IgD-negative memory B cell (primary cell): Measurements from ENCODE around the gene HEG1. TPM values are rescaled to one million over a fixed set of nuclear protein-coding genes. Genes with fewer than 3 reads are reported as not detected.
A peak's percentile ranks its signal among the peaks of the same experiment; 100 is the strongest.

Source experiments
- H3K27ac Mint-ChIP-seq, 3 donors: one replicate each; pipeline ENCODE4 v1.8.0; 2020 to 2022; ENCODE audit warnings: mild to moderate bottlenecking in 3 of 3, mixed read lengths in 3 of 3, moderate library complexity in 1 of 3
- H3K27me3 Mint-ChIP-seq: one replicate; pipeline ENCODE4 v1.8.0; 2021; ENCODE audit warnings: mixed read lengths
- H3K36me3 Mint-ChIP-seq: one replicate; pipeline ENCODE4 v1.8.0; 2020; ENCODE audit warnings: mild to moderate bottlenecking, mixed read lengths
- H3K4me1 Mint-ChIP-seq, 3 donors: one replicate each; pipeline ENCODE4 v1.8.0; 2020 to 2022; ENCODE audit warnings: mixed read lengths in 3 of 3, mild to moderate bottlenecking in 1 of 3
- H3K4me3 Mint-ChIP-seq, 4 donors: one replicate each; pipeline ENCODE4 v1.8.0; 2020 to 2022; ENCODE audit warnings: mild to moderate bottlenecking in 4 of 4, mixed read lengths in 4 of 4, moderate library complexity in 3 of 4
- H3K9me3 Mint-ChIP-seq, 3 donors: one replicate each; pipeline ENCODE4 v1.8.0; 2020 to 2021; ENCODE audit warnings: mixed read lengths in 3 of 3, mild to moderate bottlenecking in 1 of 3
- polyA plus RNA-seq: library from polyadenylated mRNA; unstranded; fragments of 300-500 nt; fragmentation: Illumina TruSeq; gene quantifications from one replicate; pipeline ENCODE4 v1.2.3, GENCODE V29; 2021

Gene HEG1
- polyA plus RNA-seq, 1 donor from 2014 or later: 1.5 TPM

GRCh38 chr3:125078951-125079674 lies 23.3 kb upstream of the HEG1 start:
- H3K9me3 Mint-ChIP-seq: no peaks in the 10 kb centered on the region

GRCh38 chr3:125077864-125078263 lies 22.1 kb upstream of the HEG1 start:
- H3K4me1 Mint-ChIP-seq: peaks cover 8 to 16% (median 9%) of the 10 kb centered on the region in 3 donors
- H3K27ac Mint-ChIP-seq: no peak overlapping the region
- H3K27me3 Mint-ChIP-seq: no peaks in the 10 kb centered on the region
- H3K36me3 Mint-ChIP-seq: peaks cover 1% of the 10 kb centered on the region
- no peak overlapping the region for H3K4me3 Mint-ChIP-seq
- H3K9me3 Mint-ChIP-seq: no peaks in the 10 kb centered on the region

More at GRCh38 chr3:125078951-125079674, 23.3 kb upstream of the HEG1 start:
- Mint-ChIP-seq H3K27ac (no peak overlapping the region), H3K27me3 (no peaks in the 10 kb centered on the region), H3K4me3 (no peak overlapping the region), H3K4me1 (peaks cover 8 to 16% (median 9%) of the 10 kb centered on the region in 3 donors), H3K36me3 (peaks cover 1% of the 10 kb centered on the region)

GRCh38 chr3:125076464-125076863 lies 20.7 kb upstream of the HEG1 start:
- peaks cover 1% of the 10 kb centered on the region for H3K36me3 Mint-ChIP-seq
- no peak overlapping the region for H3K27ac Mint-ChIP-seq
- H3K4me1 Mint-ChIP-seq: peaks cover 8 to 16% (median 9%) of the 10 kb centered on the region in 3 donors
- no peaks in the 10 kb centered on the region for H3K9me3 Mint-ChIP-seq
- H3K4me3 Mint-ChIP-seq: no peak overlapping the region
- no peaks in the 10 kb centered on the region for H3K27me3 Mint-ChIP-seq

- H3K4me3 Mint-ChIP-seq: no peak overlapping the region
- no peak overlapping the region for H3K27ac Mint-ChIP-seq
Measured at GRCh38 chr3:125075738-125076137, 19.9 kb upstream of the HEG1 start.

GRCh38 chr3:125073390-125073905 lies 17.7 kb upstream of the HEG1 start:
- Mint-ChIP-seq H3K4me3 (no peak overlapping the region), H3K27me3 (peaks cover 2% of the 10 kb centered on the region), H3K9me3 (no peaks in the 10 kb centered on the region), H3K36me3 (peaks cover 1% of the 10 kb centered on the region), H3K4me1 (peaks cover 21 to 25% (median 24%) of the 10 kb centered on the region in 3 donors), H3K27ac (peak overlapping the region in 1 of 3 donors; percentile 74)

More at GRCh38 chr3:125075738-125076137, 19.9 kb upstream of the HEG1 start:
- H3K36me3 Mint-ChIP-seq: peaks cover 1% of the 10 kb centered on the region
- no peaks in the 10 kb centered on the region for H3K9me3 Mint-ChIP-seq
- peaks cover 8 to 16% (median 9%) of the 10 kb centered on the region in 3 donors for H3K4me1 Mint-ChIP-seq
- H3K27me3 Mint-ChIP-seq: no peaks in the 10 kb centered on the region

GRCh38 chr3:125072749-125073389 lies 17.1 kb upstream of the HEG1 start:
- H3K27ac Mint-ChIP-seq: no peak overlapping the region
- H3K36me3 Mint-ChIP-seq: peaks cover 1% of the 10 kb centered on the region
- H3K4me1 Mint-ChIP-seq: peaks cover 16 to 20% (median 18%) of the 10 kb centered on the region in 3 donors
- no peak overlapping the region for H3K4me3 Mint-ChIP-seq
- H3K9me3 Mint-ChIP-seq: no peaks in the 10 kb centered on the region
- peaks cover 2% of the 10 kb centered on the region for H3K27me3 Mint-ChIP-seq

- peaks cover 2% of the 10 kb centered on the region for H3K27me3 Mint-ChIP-seq
- H3K4me1 Mint-ChIP-seq: peaks cover 15 to 16% (median 15%) of the 10 kb centered on the region in 3 donors
- no peak overlapping the region for H3K27ac Mint-ChIP-seq
- no peak overlapping the region for H3K4me3 Mint-ChIP-seq
- H3K9me3 Mint-ChIP-seq: no peaks in the 10 kb centered on the region
- peaks cover 2% of the 10 kb centered on the region for H3K36me3 Mint-ChIP-seq
Measured at GRCh38 chr3:125072301-125072700, 16.5 kb upstream of the HEG1 start.

- no peak overlapping the region for H3K27ac Mint-ChIP-seq
- H3K27me3 Mint-ChIP-seq: peaks cover 2% of the 10 kb centered on the region
- peak overlapping the region in 1 of 4 donors; percentile 57 for H3K4me3 Mint-ChIP-seq
- no peaks in the 10 kb centered on the region for H3K9me3 Mint-ChIP-seq
- H3K36me3 Mint-ChIP-seq: peaks cover 2% of the 10 kb centered on the region
- H3K4me1 Mint-ChIP-seq: peaks cover 15 to 22% (median 15%) of the 10 kb centered on the region in 3 donors
Measured at GRCh38 chr3:125069968-125070745, 14.4 kb upstream of the HEG1 start.

- Mint-ChIP-seq H3K4me1 (peaks cover 15 to 22% (median 15%) of the 10 kb centered on the region in 3 donors), H3K36me3 (peaks cover 2% of the 10 kb centered on the region), H3K27ac (peak overlapping the region in 1 of 3 donors; percentile 0), H3K4me3 (peak overlapping the region in 3 of 4 donors; percentile 3 to 57 (median 49)), H3K9me3 (no peaks in the 10 kb centered on the region), H3K27me3 (peaks cover 4% of the 10 kb centered on the region)
Measured at GRCh38 chr3:125069452-125069851, 13.7 kb upstream of the HEG1 start.

GRCh38 chr3:125068265-125068664 lies 12.5 kb upstream of the HEG1 start:
- Mint-ChIP-seq H3K36me3 (peaks cover 2% of the 10 kb centered on the region), H3K27me3 (peaks cover 8% of the 10 kb centered on the region), H3K27ac (no peak overlapping the region), H3K4me1 (peaks cover 15 to 22% (median 15%) of the 10 kb centered on the region in 3 donors), H3K9me3 (no peaks in the 10 kb centered on the region), H3K4me3 (no peak overlapping the region)

- peaks cover 9% of the 10 kb centered on the region for H3K27me3 Mint-ChIP-seq
- H3K4me1 Mint-ChIP-seq: peaks cover 15 to 22% (median 15%) of the 10 kb centered on the region in 3 donors
- H3K9me3 Mint-ChIP-seq: no peaks in the 10 kb centered on the region
- H3K36me3 Mint-ChIP-seq: peaks cover 2% of the 10 kb centered on the region
- H3K27ac Mint-ChIP-seq: peak overlapping the region in 1 of 3 donors; percentile 77
- peak overlapping the region in 1 of 4 donors; percentile 4 for H3K4me3 Mint-ChIP-seq
Measured at GRCh38 chr3:125067225-125067624, 11.4 kb upstream of the HEG1 start.

GRCh38 chr3:125062904-125063618 lies 7.3 kb upstream of the HEG1 start:
- Mint-ChIP-seq H3K4me3 (no peak overlapping the region), H3K27me3 (peaks cover 10% of the 10 kb centered on the region), H3K36me3 (peaks cover 4% of the 10 kb centered on the region), H3K27ac (no peak overlapping the region), H3K4me1 (peaks cover 0 to 9% (median 4%) of the 10 kb centered on the region in 3 donors), H3K9me3 (no peaks in the 10 kb centered on the region)

GRCh38 chr3:125061646-125062045 lies 5.8 kb upstream of the HEG1 start:
- no peak overlapping the region for H3K27ac Mint-ChIP-seq
- peaks cover 10% of the 10 kb centered on the region for H3K27me3 Mint-ChIP-seq
- H3K9me3 Mint-ChIP-seq: no peaks in the 10 kb centered on the region
- no peak overlapping the region for H3K4me3 Mint-ChIP-seq
- peaks cover 0 to 4% (median 0%) of the 10 kb centered on the region in 3 donors for H3K4me1 Mint-ChIP-seq
- peaks cover 1% of the 10 kb centered on the region for H3K36me3 Mint-ChIP-seq

GRCh38 chr3:125061170-125061569 lies 5.4 kb upstream of the HEG1 start:
- H3K4me1 Mint-ChIP-seq: peaks cover 0 to 4% (median 2%) of the 10 kb centered on the region in 3 donors
- no peak overlapping the region for H3K27ac Mint-ChIP-seq
- H3K9me3 Mint-ChIP-seq: no peaks in the 10 kb centered on the region
- peaks cover 10% of the 10 kb centered on the region for H3K27me3 Mint-ChIP-seq
- no peak overlapping the region for H3K4me3 Mint-ChIP-seq
- H3K36me3 Mint-ChIP-seq: peaks cover 1% of the 10 kb centered on the region
